ENCODE data around the gene UBA3. TPM values are rescaled to one million over a fixed set of nuclear protein-coding genes. Genes with fewer than 3 reads are reported as not detected.

The UBA3 gene
- total RNA-seq, 1 experiment from 2014 or later: 47.1 TPM

GRCh38 chr3:69110941-69111546 lies 30.9 kb upstream of the UBA3 start:
- intact Hi-C loops (cut with micrococcal nuclease; ENCODE audit: unreplicated experiment): no loop called here
- ChIA-PET CTCF (no interaction called here), POLR2A (no interaction called here)
- ATAC-seq: no peak
- Histone ChIP-seq H3K27ac (ENCODE audit: low read length) (no peak overlapping the region), H3K4me3 (ENCODE audit: low read depth in 2 of 2, low read length in 2 of 2) (no peak overlapping the region), H3K4me1 (ENCODE audit: control insufficient read depth, insufficient read depth, low read length) (no peaks in the 10 kb centered on the region), H3K36me3 (ENCODE audit: control insufficient read depth, insufficient read depth, low read length) (no peaks in the 10 kb centered on the region), H3K9me3 (ENCODE audit: control insufficient read depth, insufficient read depth, low read depth, low read length) (no peaks in the 10 kb centered on the region), H3K27me3 (ENCODE audit: control insufficient read depth, insufficient read depth, low read length) (no peaks in the 10 kb centered on the region)
- TF ChIP-seq REST (IDR thresholded peaks at IDR 0.05; ENCODE audit: insufficient read depth in 1 of 2, low read depth in 2 of 2, low read length in 1 of 2) (no peak), CTCF (IDR thresholded peaks at IDR 0.05) (no peak), TCF7L2 (IDR thresholded peaks at IDR 0.05; ENCODE audit: low read depth, low read length) (no peak), SIN3A (IDR thresholded peaks at IDR 0.05; ENCODE audit: borderline replicate concordance, insufficient read depth, low read depth, low read length) (no peak), POLR2AphosphoS5 (IDR thresholded peaks at IDR 0.05; ENCODE audit: low read depth, low read length) (no peak)
- in situ Hi-C loops (cut with HindIII; ENCODE audit: low pct_unique_long_range_greater_than_20kb, low sequenced_read_pairs): no loop called here
- no TSS peak for BruUV-seq (replicated peaks)
- no peak for DNase-seq (ENCODE audit: low read depth, low spot score)

- DNase-seq (ENCODE audit: low read depth, low spot score): no peak
- intact Hi-C loops (cut with micrococcal nuclease; ENCODE audit: unreplicated experiment): no loop called here
- Histone ChIP-seq H3K27me3 (ENCODE audit: control insufficient read depth, insufficient read depth, low read length) (no peaks in the 10 kb centered on the region), H3K4me1 (ENCODE audit: control insufficient read depth, insufficient read depth, low read length) (no peaks in the 10 kb centered on the region), H3K36me3 (ENCODE audit: control insufficient read depth, insufficient read depth, low read length) (no peaks in the 10 kb centered on the region; the same call in 1 of the 2 replicates), H3K4me3 (ENCODE audit: low read depth in 2 of 2, low read length in 2 of 2) (no peak overlapping the region), H3K27ac (ENCODE audit: low read length) (no peak overlapping the region), H3K9me3 (ENCODE audit: control insufficient read depth, insufficient read depth, low read depth, low read length) (no peaks in the 10 kb centered on the region)
- TF ChIP-seq POLR2AphosphoS5 (IDR thresholded peaks at IDR 0.05; ENCODE audit: low read depth, low read length) (no peak), REST (IDR thresholded peaks at IDR 0.05; ENCODE audit: insufficient read depth in 1 of 2, low read depth in 2 of 2, low read length in 1 of 2) (no peak), TCF7L2 (IDR thresholded peaks at IDR 0.05; ENCODE audit: low read depth, low read length) (no peak), CTCF (IDR thresholded peaks at IDR 0.05) (no peak), SIN3A (IDR thresholded peaks at IDR 0.05; ENCODE audit: borderline replicate concordance, insufficient read depth, low read depth, low read length) (no peak)
- ChIA-PET CTCF (no interaction called here), POLR2A (no interaction called here)
- in situ Hi-C loops (cut with HindIII; ENCODE audit: low pct_unique_long_range_greater_than_20kb, low sequenced_read_pairs): no loop called here
- no TSS peak for BruUV-seq (replicated peaks)
- no peak for ATAC-seq
These were observed 28.6 kb upstream of the UBA3 start for GRCh38 chr3:69108811-69109210.
